Measurements from ENCODE around the gene FEN1.

Gene FEN1

DNA sequence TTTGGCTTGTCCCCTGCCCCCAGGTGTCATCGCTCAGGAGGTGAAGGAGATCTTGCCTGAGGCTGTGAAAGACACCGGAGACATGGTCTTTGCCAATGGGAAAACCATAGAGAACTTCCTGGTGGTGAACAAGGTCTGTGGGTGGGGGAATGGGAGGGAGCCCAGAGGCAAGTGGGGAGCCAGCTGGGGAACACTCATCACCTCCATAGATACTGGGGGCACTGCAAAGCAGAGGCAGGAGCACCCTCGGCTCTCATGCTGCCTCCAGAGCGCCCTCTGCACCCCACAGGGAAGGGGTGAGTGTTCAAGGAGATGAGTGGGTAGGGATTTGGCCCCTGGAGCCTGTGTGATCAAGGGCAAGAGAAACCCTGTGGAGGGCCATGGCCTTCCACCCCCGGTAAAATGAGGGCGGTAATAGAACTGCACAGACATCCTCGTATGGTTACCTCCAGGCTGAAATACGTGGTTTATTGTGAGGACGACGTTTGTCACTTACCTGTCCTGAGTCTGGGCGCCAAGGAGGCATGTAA lies 14.3 kb upstream of the FEN1 start:
- no peak for ATAC-seq
- Mint-ChIP-seq H3K9me3 (no peaks in the 10 kb centered on the region), H3K27me3 (peaks cover 42% of the 10 kb centered on the region), H3K27ac (no peak overlapping the region), H3K4me1 (peaks cover 17% of the 10 kb centered on the region), H3K36me3 (peaks cover 6% of the 10 kb centered on the region), H3K4me3 (no peak overlapping the region)

DNA sequence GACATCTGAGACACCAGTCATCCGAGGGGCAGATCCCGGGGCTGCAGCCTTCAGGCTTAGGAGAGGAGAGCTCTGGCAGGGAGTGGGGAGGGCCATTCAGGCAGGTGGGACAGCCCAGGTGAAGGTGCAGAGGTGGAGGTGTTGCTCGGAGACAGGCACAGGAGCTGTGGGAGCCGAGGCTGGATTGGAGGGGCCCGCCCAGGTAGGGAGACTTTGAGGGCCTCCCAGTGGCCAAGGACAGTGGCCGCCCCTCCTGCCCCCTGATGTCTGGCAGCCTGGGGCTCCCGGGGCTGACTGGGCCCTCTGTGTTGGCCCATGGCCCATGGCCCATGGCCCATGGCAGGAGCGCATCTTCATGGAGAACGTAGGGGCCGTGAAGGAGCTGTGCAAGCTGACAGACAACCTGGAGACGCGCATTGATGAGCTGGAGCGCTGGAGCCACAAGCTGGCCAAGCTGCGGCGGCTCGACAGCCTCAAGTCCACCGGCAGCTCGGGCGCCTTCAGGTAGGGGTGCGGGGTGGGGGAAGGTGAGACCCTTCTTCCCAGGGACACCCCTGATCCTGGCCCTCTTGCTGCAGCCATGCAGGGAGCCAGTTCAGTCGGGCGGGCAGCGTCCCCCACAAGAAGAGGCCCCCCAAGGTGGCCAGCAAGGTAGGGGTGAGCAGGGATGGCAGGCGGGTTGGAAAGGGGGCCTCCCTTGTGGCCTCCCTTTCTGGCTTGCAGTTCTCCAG lies 13.6 kb upstream of the FEN1 start:
- Mint-ChIP-seq H3K27ac (no peak overlapping the region), H3K27me3 (peaks cover 42% of the 10 kb centered on the region), H3K4me1 (peaks cover 18% of the 10 kb centered on the region), H3K36me3 (peaks cover 13% of the 10 kb centered on the region), H3K9me3 (no peaks in the 10 kb centered on the region), H3K4me3 (no peak overlapping the region)
- no peak for ATAC-seq

DNA sequence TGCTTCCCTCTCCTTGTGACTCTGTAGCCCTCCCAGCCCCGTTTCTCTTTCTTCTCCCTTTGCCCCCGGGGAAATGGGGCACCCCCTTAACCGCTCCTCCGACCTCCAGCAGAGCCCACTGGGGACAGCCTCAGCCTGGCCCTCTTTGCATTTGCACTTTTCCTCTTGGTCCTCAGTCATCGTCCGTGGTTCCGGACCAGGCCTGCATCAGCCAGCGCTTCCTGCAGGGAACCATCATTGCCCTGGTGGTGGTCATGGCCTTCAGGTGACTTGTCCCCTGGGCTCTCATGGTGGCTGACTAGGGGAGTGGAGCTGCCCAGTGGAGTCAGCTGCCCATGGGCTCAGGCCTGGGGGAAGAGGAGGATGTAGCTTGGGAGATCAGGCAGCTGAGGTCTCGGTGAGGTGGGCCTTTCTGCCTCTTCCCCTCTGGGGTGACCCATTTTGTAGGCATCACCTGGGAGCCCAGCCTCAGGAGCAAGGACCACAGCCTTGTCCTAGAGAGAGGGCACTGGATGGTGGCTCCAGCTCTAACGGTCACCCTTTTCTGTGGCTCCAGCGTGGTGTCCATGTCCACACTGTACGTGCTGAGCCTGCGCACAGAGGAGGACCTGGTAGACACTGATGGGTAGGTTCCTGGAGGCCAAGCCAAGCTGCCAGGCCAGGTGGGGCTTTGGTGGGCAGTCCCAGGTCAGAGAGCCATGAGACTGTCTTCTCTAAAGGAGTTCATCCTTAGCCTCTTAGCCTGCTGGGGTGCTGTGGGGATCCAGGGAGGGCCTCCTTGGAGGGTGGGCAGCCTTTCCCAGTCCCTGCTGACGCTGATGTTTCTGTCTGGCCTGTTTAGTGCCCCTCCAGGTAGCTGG lies 12.8 kb upstream of the FEN1 start:
- no peaks in the 10 kb centered on the region for H3K9me3 Mint-ChIP-seq
- no peak for ATAC-seq
- H3K4me3 Mint-ChIP-seq = no peak overlapping the region
- peaks cover 25% of the 10 kb centered on the region for H3K4me1 Mint-ChIP-seq
- H3K27ac Mint-ChIP-seq = no peak overlapping the region
- H3K36me3 Mint-ChIP-seq = peaks cover 21% of the 10 kb centered on the region
- H3K27me3 Mint-ChIP-seq = peaks cover 35% of the 10 kb centered on the region

DNA sequence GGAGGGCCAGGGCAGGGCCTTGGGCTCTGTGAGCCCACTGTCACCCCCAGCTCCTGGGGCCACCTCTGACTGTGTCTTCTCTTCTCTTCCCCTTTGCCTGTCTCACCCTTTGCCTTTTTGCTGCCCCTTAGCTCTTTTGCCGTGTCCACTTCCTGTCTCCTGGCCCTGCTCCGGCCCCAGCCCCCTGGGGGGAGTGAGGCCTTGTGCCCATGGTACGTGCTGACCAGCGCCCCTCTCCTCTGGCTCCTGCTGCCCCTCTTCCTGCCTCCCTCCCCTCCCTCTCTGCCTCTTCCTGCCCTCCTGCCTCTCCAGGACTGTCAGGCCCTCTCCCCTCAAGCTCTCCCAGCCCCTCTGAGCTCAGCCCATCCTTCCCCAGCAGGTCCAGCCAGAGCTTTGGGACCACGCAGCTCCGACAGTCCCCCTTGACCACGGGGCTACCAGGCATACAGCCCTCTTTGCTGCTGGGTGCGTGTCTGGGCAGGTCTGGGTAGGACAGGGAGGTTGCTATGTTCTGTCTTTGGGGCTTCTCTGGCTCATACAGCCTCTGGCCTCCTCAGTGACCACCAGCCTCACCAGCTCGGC lies 12.0 kb upstream of the FEN1 start:
- Mint-ChIP-seq H3K36me3 (peaks cover 24% of the 10 kb centered on the region), H3K27ac (no peak overlapping the region)
- no peak for ATAC-seq

DNA sequence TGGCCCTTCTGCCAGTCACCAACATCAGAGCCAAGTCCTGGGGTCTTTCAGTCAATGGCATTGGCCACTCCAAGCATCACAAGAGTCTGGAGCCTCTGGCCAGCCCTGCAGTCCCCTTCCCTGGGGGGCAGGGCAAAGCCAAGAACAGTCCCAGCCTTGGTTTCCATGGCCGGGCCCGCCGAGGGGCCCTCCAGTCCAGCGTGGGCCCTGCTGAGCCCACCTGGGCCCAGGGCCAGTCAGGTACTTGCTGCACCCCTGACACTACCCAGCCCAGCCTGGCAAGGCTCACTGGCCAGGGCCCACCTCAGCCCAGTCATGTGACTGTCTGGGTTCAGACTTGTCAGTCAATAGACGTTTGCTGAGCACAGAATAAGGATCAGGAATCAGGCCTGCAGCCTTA lies 11.1 kb upstream of the FEN1 start:
- Mint-ChIP-seq H3K4me1 (peaks cover 28% of the 10 kb centered on the region), H3K36me3 (peaks cover 30% of the 10 kb centered on the region), H3K9me3 (no peaks in the 10 kb centered on the region), H3K4me3 (no peak overlapping the region), H3K27me3 (peaks cover 18% of the 10 kb centered on the region), H3K27ac (no peak overlapping the region)
- no peak for ATAC-seq

More for the DNA sequence above, 12.0 kb upstream of the FEN1 start:
- Mint-ChIP-seq H3K27me3 (peaks cover 27% of the 10 kb centered on the region), H3K4me3 (no peak overlapping the region), H3K9me3 (no peaks in the 10 kb centered on the region), H3K4me1 (peaks cover 25% of the 10 kb centered on the region)

DNA sequence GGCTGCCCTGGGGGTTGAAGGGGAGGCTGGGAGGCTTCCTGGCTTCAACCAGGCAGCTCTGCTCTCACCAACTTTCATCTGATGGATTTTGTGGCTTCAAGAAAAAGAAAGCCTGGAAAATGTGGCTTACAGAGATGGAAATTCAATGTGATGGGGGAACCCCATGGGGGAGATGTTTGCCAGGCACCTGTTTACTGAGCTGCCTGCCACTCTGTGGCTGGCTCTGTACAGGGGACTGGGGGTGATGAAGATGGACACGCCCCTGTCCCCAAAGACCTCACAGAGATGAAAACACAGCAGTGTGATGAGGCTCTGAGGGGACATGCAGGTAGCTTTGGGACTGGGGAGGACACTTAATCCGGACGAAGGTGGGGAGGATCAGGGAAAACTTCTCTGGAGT lies 10.4 kb upstream of the FEN1 start:
- peaks cover 16% of the 10 kb centered on the region for H3K27me3 Mint-ChIP-seq
- no peak overlapping the region for H3K4me3 Mint-ChIP-seq
- peaks cover 26% of the 10 kb centered on the region for H3K4me1 Mint-ChIP-seq
- no peak for ATAC-seq
- H3K36me3 Mint-ChIP-seq = peaks cover 30% of the 10 kb centered on the region
- no peak overlapping the region for H3K27ac Mint-ChIP-seq
- no peaks in the 10 kb centered on the region for H3K9me3 Mint-ChIP-seq

DNA sequence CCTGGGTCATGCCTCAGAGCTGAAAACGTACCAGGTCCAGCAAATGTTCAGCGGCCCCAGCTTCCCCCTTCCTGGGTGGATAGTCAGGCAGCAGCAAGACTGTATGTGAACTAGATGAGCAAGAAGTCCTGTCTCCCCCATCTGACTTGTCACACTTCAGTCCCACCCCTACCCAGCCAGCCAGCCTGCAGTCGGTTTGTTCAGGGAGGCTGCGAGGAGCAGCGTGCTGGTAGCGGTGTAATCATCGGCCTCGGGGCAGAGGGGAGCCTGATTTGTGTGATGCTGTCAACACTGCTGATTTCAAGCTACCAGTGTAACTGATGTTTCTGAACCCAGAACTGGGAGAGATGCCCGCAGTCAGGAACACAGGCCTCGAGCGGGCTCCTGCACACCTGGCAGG lies 9.9 kb upstream of the FEN1 start:
- Mint-ChIP-seq H3K4me1 (peaks cover 24% of the 10 kb centered on the region), H3K27ac (no peak overlapping the region), H3K27me3 (peaks cover 14% of the 10 kb centered on the region), H3K4me3 (no peak overlapping the region), H3K36me3 (peaks cover 31% of the 10 kb centered on the region), H3K9me3 (no peaks in the 10 kb centered on the region)
- ATAC-seq = no peak

DNA sequence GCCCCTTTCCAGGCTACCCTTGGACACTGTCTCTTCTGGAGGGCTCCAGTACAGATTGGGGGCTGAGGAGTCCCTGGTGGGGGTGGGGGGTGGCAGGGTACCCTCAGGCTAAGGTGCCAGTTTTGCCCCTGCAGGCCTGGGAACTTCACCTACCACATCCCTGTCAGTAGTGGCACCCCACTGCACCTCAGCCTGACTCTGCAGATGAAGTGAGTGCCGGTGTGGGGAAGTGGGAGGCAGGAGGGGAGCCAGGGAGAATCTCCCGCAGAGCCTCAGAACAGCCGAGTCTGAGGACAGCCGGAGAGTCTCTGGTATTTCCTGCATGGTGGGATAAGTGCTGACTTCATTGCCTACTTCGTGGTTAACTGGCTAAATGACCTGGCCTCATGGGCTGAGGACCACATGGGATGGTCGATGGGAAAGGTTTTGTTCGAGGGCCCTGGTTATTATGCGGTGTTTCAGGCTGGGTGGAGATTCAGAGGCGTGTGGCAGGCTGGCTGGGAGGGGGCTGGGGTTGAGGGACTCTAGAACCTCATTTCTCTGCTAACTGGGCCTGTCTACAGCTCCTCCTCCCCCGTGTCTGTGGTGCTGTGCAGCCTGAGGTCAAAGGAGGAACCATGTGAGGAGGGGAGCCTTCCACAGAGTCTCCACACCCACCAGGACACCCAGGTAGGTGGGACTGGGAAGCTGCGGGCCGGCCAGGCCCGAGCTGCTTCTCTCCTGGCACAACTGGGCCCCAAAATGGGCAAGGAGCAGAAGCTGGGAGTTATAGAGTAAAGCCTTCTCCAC lies 8.8 kb upstream of the FEN1 start:
- Mint-ChIP-seq H3K27me3 (peaks cover 3% of the 10 kb centered on the region), H3K36me3 (peaks cover 41% of the 10 kb centered on the region), H3K4me3 (no peak overlapping the region), H3K4me1 (peaks cover 20% of the 10 kb centered on the region), H3K9me3 (no peaks in the 10 kb centered on the region), H3K27ac (peak overlapping the region; percentile 28)
- no peak for ATAC-seq

DNA sequence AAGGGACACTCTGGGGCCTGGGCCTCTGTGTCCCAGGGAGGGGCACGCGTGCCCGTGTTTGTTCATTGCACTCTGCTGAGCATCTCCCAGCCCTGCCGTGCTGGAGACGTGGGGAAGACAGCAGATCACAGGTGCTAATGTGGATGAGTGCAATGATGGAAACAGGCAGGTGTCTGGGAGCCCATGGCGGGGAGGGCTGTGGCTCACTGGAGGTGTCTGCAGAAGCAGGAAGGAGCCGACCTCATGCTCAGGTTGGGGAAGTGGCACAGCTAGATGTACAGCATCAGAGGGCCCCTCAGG lies 8.3 kb upstream of the FEN1 start:
- peak overlapping the region; percentile 28 for H3K27ac Mint-ChIP-seq
- no peak overlapping the region for H3K4me3 Mint-ChIP-seq
- H3K4me1 Mint-ChIP-seq = peaks cover 20% of the 10 kb centered on the region
- no peaks in the 10 kb centered on the region for H3K9me3 Mint-ChIP-seq
- ATAC-seq = no peak
- peaks cover 42% of the 10 kb centered on the region for H3K36me3 Mint-ChIP-seq
- H3K27me3 Mint-ChIP-seq = no peaks in the 10 kb centered on the region

DNA sequence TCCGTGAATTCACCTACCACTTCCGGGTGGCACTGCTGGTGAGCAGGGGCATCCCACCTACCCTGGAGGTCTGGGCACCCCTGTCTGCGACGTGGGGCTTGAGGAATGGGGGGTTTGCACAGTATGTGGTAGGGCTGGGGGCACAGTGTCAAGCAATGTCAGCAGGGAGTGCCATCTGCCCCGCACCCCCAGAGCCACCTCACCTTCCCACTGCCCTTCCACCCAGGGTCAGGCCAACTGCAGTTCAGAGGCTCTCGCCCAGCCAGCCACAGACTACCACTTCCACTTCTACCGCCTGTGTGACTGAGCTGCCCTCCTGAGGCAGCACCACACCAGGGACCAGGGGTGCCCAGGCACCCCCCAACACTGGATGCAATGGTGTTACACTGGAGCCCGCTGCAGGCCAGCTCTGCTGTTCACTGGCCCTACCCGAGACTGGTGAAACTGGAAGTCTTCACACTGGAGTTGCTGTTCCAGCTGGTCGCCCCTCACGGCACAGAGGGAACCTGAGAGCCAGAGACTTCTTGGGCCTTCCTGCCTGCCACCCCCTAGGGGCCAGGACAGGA lies 6.8 kb upstream of the FEN1 start:
- Mint-ChIP-seq H3K27me3 (no peaks in the 10 kb centered on the region), H3K9me3 (no peaks in the 10 kb centered on the region), H3K27ac (no peak overlapping the region), H3K4me3 (no peak overlapping the region), H3K4me1 (peaks cover 20% of the 10 kb centered on the region), H3K36me3 (peaks cover 51% of the 10 kb centered on the region)
- ATAC-seq = peak; percentile 42

DNA sequence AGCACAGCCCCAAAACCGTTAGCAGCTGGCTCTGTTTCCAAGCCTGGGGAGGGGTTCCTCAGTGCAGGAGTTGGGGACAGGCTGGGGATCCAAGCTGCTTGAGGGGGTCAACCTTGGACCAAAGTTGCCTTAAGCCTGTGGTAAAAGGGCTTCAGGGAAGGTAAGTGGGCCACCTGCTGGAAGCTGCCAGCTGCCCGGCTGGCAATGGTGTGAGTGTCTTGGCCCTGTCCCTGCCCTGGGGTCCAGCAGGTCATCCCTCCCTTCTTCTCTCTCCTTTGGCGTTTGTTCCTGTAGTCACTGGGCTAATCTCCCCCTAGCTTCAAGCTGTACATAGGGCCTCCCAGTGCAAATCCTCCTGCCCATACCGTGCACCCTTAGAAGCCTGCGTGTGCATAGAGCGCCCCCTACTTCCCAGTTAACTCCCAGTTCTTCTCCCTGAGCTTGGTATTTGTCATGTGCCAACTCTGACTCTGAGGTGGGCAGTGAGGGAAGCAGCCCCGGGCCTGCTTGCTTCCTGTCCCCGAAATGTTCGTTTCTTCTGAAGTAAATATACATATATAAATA lies 4.7 kb upstream of the FEN1 start:
- no peak overlapping the region for H3K27ac Mint-ChIP-seq
- peaks cover 32% of the 10 kb centered on the region for H3K4me1 Mint-ChIP-seq
- peaks cover 49% of the 10 kb centered on the region for H3K36me3 Mint-ChIP-seq
- no peaks in the 10 kb centered on the region for H3K9me3 Mint-ChIP-seq
- ATAC-seq = no peak
- no peak overlapping the region for H3K4me3 Mint-ChIP-seq
- H3K27me3 Mint-ChIP-seq = no peaks in the 10 kb centered on the region

DNA sequence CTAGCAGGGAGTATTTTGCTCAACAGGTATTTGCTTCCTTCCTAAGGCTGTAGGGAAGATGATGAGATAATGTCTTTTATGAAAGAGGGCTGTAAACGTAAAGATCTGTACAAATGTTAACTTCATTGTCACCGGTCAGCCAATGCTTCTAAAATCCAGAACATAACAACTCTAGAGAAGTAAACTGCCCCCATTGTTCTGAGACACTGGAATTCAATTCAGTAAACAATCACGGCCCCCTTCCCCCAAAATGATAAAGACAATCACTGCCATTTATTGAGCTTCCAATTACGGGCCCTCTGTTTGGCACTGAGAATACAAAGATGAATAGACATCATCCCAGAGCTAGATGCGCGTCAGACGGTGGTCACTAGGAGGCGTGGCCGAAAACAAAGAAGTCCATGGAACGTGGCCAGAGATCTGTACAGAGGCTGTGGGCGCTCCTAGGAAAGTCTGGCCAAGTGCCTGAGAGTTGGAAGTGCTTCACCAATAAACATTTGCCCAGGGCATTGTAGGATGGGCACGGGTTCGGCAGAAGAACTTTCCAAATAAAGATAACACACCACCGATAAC lies 888 bp upstream of the FEN1 start:
- H3K27ac Mint-ChIP-seq = peak overlapping the region; percentile 99
- peak overlapping the region; percentile 88 for H3K4me3 Mint-ChIP-seq
- H3K4me1 Mint-ChIP-seq = peaks cover 22% of the 10 kb centered on the region
- peak; percentile 53 for ATAC-seq
- H3K27me3 Mint-ChIP-seq = no peaks in the 10 kb centered on the region
- H3K36me3 Mint-ChIP-seq = peaks cover 35% of the 10 kb centered on the region
- no peaks in the 10 kb centered on the region for H3K9me3 Mint-ChIP-seq

DNA sequence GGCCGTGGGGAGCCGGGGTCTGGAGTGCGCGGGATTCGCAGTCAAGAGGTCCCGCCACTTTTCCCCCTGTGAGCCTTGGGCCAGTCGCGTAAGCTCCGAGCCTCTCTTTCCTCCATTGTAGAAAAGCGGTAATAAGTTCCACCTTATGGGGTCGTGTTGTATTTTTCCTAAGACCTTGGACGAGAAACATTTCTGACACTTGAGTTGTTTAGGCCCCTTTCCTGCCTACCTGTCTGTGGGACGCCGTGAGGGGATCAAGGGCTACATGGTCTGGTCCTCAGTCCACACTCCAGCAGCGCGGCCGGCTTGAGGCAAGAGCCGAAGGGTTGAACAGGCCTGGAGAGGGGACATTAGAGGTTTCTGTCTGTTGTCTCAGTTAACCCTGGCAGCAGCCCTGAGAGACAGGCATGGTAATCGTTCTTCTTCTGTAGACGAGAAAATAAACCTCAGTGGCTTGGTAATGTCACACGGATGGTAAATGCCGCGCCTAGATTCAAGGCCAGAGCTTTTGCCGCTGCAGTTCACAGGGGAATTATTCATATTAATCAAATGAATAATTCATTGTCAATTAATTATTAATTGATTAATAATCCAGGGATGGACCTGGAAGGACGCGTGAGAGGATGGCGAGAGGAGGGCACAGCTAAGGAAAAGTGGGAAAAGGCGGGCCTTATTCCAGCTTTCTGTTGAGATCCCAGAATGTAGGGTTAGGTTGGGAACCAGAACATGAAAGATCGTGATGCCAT lies 545 bp downstream of the FEN1 start:
- Mint-ChIP-seq H3K27me3 (no peaks in the 10 kb centered on the region), H3K9me3 (no peaks in the 10 kb centered on the region), H3K36me3 (peaks cover 30% of the 10 kb centered on the region), H3K27ac (peak overlapping the region; percentile 99), H3K4me3 (peak overlapping the region; percentile 88), H3K4me1 (peaks cover 22% of the 10 kb centered on the region)
- ATAC-seq = no peak

DNA sequence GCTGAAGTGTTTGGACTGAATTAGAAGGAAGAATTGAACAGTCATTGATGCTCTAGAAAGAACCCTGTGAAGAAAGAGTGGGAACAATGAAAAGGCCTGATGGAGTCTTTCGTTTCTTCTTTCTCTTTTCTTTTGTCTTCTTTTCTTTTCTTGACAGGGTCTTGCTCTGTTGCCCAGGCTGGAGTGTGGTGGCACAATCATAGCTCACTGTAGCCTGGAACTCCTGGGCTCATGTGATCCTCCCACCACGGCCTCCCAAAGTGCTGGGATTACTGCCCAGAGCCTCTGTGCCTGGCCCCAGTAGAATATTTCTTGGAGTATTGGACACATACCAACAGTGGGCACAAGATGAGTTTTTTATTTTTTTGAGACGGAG lies 1.1 kb downstream of the FEN1 start:
- Mint-ChIP-seq H3K27ac (peak overlapping the region; percentile 99), H3K4me1 (peaks cover 22% of the 10 kb centered on the region), H3K36me3 (peaks cover 25% of the 10 kb centered on the region), H3K9me3 (no peaks in the 10 kb centered on the region), H3K27me3 (no peaks in the 10 kb centered on the region), H3K4me3 (peak overlapping the region; percentile 88)
- no peak for ATAC-seq

All from stimulated activated memory B cell treated with anti-CD40 and anti-IgM and Interleukin-4, amounts not matched to agents 10 μg/mL and 1 μg/mL and 100 μg/mL, for 72 hours (primary cell).